ENCODE measurements around the gene PLBD1.

DNA sequence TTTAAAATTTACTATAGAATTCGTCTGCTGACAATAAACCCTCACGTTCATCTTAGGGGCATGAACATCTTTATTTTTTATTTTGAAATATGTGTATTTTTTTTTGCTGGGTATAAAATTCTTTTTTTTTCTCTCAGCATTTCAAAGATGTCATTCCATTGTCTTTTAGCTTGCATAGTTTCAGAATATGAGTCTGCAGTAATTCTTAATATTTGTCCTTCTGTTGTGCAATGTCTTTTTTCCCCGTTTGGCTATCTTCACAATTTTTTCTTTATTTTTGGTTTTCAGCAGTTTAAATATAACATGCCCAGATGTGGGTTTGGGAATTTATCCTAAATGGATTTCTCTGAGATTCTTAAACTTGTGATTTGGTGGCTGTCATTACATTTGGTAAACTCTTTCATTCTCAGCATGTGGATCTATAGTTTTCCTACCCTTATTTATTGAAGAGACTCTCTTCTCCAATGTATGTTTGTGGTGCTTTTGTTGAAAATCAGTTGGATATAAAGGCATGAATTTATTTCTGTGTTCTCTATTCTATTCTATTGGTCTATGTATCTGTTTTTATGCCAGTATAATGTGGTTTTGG, 37.8 kb upstream of the PLBD1 start:
- TF ChIP-seq, protein P1, sequence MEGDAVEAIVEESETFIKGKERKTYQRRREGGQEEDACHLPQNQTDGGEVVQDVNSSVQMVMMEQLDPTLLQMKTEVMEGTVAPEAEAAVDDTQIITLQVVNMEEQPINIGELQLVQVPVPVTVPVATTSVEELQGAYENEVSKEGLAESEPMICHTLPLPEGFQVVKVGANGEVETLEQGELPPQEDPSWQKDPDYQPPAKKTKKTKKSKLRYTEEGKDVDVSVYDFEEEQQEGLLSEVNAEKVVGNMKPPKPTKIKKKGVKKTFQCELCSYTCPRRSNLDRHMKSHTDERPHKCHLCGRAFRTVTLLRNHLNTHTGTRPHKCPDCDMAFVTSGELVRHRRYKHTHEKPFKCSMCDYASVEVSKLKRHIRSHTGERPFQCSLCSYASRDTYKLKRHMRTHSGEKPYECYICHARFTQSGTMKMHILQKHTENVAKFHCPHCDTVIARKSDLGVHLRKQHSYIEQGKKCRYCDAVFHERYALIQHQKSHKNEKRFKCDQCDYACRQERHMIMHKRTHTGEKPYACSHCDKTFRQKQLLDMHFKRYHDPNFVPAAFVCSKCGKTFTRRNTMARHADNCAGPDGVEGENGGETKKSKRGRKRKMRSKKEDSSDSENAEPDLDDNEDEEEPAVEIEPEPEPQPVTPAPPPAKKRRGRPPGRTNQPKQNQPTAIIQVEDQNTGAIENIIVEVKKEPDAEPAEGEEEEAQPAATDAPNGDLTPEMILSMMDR (conservative IDR thresholded peaks at IDR 0.05): no peak
- TF ChIP-seq EZH2 (IDR thresholded peaks at IDR 0.05; ENCODE audit: low read depth): no peak
